ENCODE data around the gene LGALS9. TPM values are rescaled to one million over a fixed set of nuclear protein-coding genes. Genes with fewer than 3 reads are reported as not detected.
"Not testable (repeated sequence)": the region's sequence is repeated elsewhere in the genome, so short reads cannot be mapped to it uniquely, and the experiment has no call there.

Gene LGALS9
- total RNA-seq, 1 experiment from 2014 or later: 3.0 TPM

DNA sequence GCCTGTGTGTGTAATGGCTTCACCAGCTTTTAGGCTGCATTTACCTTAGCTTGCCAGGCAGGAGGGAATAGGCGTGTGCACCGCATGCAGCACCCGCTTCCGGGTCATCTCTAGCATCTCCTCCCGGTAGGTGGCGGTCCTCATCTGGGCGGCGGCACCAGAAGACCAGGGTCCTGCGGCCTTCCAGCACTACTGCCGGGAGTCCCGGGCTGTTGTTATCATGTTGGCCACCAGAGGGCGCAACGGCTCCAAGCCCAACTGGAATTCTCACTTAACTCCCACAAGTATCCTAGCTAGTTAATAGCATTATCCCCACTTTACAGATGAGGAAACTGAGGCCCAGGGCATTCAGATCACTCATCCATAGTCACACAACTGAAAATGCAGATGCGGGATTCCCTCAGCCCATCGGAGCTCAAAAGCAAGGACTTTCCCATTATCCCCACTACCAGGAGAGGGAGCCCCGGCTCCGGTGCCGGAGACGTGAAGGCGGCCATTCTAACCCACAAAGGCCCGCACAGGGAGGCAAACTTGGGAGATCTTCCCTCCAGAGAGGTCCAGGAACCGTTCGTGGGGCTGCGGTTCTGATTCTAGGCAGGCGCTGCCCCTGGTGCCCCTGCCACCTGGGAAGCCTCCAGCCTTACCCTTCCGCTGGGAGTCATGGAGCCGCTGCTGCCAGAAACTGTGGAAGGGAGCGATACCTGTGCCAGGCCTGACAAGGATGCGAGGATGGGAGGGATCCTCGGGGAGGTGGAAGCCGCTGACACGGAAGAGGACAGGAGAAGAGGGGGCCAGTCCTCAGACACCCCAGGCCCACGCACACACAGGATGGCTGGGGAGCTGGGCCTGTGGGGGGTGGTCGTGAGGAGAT is 23.9 kb downstream of the LGALS9 start:
- POLR2A ChIA-PET: interaction anchor here (0.7 kb wide), 1 partner anchor 225 kb away, joined by 4 read pairs; no protein-coding TSS in a partner anchor
- CTCF ChIA-PET: interaction anchor here (0.5 to 4.8 kb wide), 38 partner anchors 9 to 597 kb away, joined by 3 to 167 read pairs (median 4); partner anchors contain the start of gene LYRM9

DNA sequence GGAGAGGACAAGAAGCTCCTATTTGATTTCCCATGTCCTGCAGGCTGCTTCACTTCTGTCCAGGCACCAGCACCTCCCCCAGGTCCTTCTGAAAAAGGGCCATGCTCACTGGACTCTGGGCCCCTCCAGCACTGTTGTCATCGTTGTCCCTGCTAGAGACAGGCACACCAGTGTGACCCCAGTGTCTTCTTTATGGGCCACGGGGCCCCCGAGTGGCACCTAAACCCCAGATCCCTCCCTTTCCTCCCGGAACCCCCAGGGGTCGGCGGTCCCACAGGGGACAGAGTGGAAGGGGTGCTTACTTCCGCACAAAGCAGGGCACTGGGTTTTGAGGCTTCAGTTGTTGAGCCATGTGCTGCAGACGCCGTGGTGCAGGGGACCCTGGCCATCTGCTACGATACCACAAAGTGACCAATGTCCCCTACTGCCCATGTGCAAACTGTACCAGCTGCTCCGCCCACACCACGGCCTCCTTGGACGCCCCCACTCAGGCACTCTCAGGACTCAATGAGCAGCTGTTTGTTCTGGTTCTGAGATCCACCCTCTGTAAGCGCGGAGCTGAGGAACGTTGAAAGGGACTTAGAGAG is 24.6 kb downstream of the LGALS9 start:
- H3K36me3 Mint-ChIP-seq (ENCODE audit: insufficient read depth, unreplicated experiment); H3K9me3 ChIP-seq; H3K36me3 ChIP-seq (ENCODE audit: control insufficient read depth, insufficient read depth, low read length); H3K4me1 Mint-ChIP-seq (ENCODE audit: low read depth, unreplicated experiment); H3K27me3 ChIP-seq (replicated peaks; ENCODE audit: control insufficient read depth, insufficient read depth, low read length); BruUV-seq (replicated peaks); POLR2A ChIA-PET; H3K4me3 Mint-ChIP-seq (ENCODE audit: unreplicated experiment); H3K27ac Mint-ChIP-seq (ENCODE audit: unreplicated experiment); H3K4me3 ChIP-seq (ENCODE audit: low read depth, low read length); H3K9me3 Mint-ChIP-seq (ENCODE audit: unreplicated experiment); H3K4me1 ChIP-seq; H3K27me3 Mint-ChIP-seq (ENCODE audit: insufficient read depth, unreplicated experiment): not testable (repeated sequence)
- peak in 1 of 2 experiments; percentile 56 for DNase-seq
- CTCF ChIA-PET: interaction anchor here (0.6 to 4.8 kb wide), 17 partner anchors 11 to 229 kb away, joined by 3 to 167 read pairs (median 7); no protein-coding TSS in a partner anchor
- intact Hi-C loops (cut with micrococcal nuclease; ENCODE audit: unreplicated experiment): loop anchor here (2.0 kb wide), 1 partner anchor 21 kb away; no protein-coding TSS in a partner anchor

More for the DNA sequence above, 23.9 kb downstream of the LGALS9 start:
- Histone ChIP-seq H3K9me3 (no peaks in the 10 kb centered on the region), H3K4me1 (no peaks in the 10 kb centered on the region), H3K36me3 (ENCODE audit: control insufficient read depth, insufficient read depth, low read length) (no peaks in the 10 kb centered on the region), H3K4me3 (ENCODE audit: low read depth, low read length) (no peak overlapping the region), H3K27me3 (replicated peaks; ENCODE audit: control insufficient read depth, insufficient read depth, low read length) (no peaks in the 10 kb centered on the region)
- TF ChIP-seq, protein P1, sequence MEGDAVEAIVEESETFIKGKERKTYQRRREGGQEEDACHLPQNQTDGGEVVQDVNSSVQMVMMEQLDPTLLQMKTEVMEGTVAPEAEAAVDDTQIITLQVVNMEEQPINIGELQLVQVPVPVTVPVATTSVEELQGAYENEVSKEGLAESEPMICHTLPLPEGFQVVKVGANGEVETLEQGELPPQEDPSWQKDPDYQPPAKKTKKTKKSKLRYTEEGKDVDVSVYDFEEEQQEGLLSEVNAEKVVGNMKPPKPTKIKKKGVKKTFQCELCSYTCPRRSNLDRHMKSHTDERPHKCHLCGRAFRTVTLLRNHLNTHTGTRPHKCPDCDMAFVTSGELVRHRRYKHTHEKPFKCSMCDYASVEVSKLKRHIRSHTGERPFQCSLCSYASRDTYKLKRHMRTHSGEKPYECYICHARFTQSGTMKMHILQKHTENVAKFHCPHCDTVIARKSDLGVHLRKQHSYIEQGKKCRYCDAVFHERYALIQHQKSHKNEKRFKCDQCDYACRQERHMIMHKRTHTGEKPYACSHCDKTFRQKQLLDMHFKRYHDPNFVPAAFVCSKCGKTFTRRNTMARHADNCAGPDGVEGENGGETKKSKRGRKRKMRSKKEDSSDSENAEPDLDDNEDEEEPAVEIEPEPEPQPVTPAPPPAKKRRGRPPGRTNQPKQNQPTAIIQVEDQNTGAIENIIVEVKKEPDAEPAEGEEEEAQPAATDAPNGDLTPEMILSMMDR (IDR thresholded peaks at IDR 0.05; ENCODE audit: insufficient read depth in 1 of 2, low read depth in 1 of 2, low read length in 1 of 2, severe bottlenecking in 1 of 2, unreplicated experiment in 1 of 2): peak; percentile 99 to 100
- H3K9me3 Mint-ChIP-seq (ENCODE audit: unreplicated experiment): no peaks in the 10 kb centered on the region
- peaks cover 8% of the 10 kb centered on the region for H3K4me1 Mint-ChIP-seq (ENCODE audit: low read depth, unreplicated experiment)
- peak; percentile 97 to 98 for DNase-seq
- H3K27ac Mint-ChIP-seq (ENCODE audit: unreplicated experiment): no peak overlapping the region
- peaks cover 3% of the 10 kb centered on the region for H3K27me3 Mint-ChIP-seq (ENCODE audit: insufficient read depth, unreplicated experiment)
- intact Hi-C loops (cut with micrococcal nuclease; ENCODE audit: unreplicated experiment): loop anchor here (1.0 to 5.0 kb wide), 3 partner anchors 101 to 225 kb away; no protein-coding TSS in a partner anchor
- H3K4me3 Mint-ChIP-seq (ENCODE audit: unreplicated experiment): no peak overlapping the region
- no peaks in the 10 kb centered on the region for H3K36me3 Mint-ChIP-seq (ENCODE audit: insufficient read depth, unreplicated experiment)
- no TSS peak for BruUV-seq (replicated peaks)

GRCh38 chr17:27656620-27657019 is 25.6 kb downstream of the LGALS9 start:
- H3K4me3 ChIP-seq (ENCODE audit: low read depth, low read length); POLR2A ChIA-PET; BruUV-seq (replicated peaks); H3K4me3 Mint-ChIP-seq (ENCODE audit: unreplicated experiment); H3K9me3 Mint-ChIP-seq (ENCODE audit: unreplicated experiment); H3K27ac Mint-ChIP-seq (ENCODE audit: unreplicated experiment); H3K27me3 ChIP-seq (replicated peaks; ENCODE audit: control insufficient read depth, insufficient read depth, low read length); H3K36me3 ChIP-seq (ENCODE audit: control insufficient read depth, insufficient read depth, low read length); DNase-seq; H3K4me1 Mint-ChIP-seq (ENCODE audit: low read depth, unreplicated experiment); H3K27me3 Mint-ChIP-seq (ENCODE audit: insufficient read depth, unreplicated experiment); H3K36me3 Mint-ChIP-seq (ENCODE audit: insufficient read depth, unreplicated experiment); H3K4me1 ChIP-seq; H3K9me3 ChIP-seq: not testable (repeated sequence)
- intact Hi-C loops (cut with micrococcal nuclease; ENCODE audit: unreplicated experiment): loop anchor here (2.0 kb wide), 1 partner anchor 20 kb away; no protein-coding TSS in a partner anchor
- CTCF ChIA-PET: interaction anchor here (1.0 to 4.8 kb wide), 4 partner anchors 14 to 100 kb away, joined by 3 to 167 read pairs (median 5); no protein-coding TSS in a partner anchor

All from Caco-2 (cell line).